ENCODE results near the gene EGFR. TPM values are rescaled to one million over a fixed set of nuclear protein-coding genes. Genes with fewer than 3 reads are reported as not detected.

The EGFR gene
- total RNA-seq, 1 donor from 2014 or later = 6.1 TPM

- no peak overlapping the region for H3K4me3 ChIP-seq
- no peak for DNase-seq
- TF ChIP-seq CTCF (IDR thresholded peaks at IDR 0.05; ENCODE audit: borderline replicate concordance) = no peak
- no peaks in the 10 kb centered on the region for H3K4me1 ChIP-seq
- H3K27me3 ChIP-seq (ENCODE audit: low read depth) = peaks cover 11% of the 10 kb centered on the region
- H3K27ac ChIP-seq (replicated peaks) = no peak overlapping the region
- intact Hi-C loops (cut with micrococcal nuclease) = no loop called here
- H3K9me3 ChIP-seq (replicated peaks) = no peaks in the 10 kb centered on the region
- H3K36me3 ChIP-seq = no peaks in the 10 kb centered on the region
Measured at GRCh38 chr7:55246171-55246570, 227.4 kb downstream of the EGFR start.

GRCh38 chr7:55247428-55247827 lies 228.6 kb downstream of the EGFR start:
- intact Hi-C loops (cut with micrococcal nuclease) = no loop called here
- TF ChIP-seq CTCF (IDR thresholded peaks at IDR 0.05; ENCODE audit: borderline replicate concordance) = no peak

DNA sequence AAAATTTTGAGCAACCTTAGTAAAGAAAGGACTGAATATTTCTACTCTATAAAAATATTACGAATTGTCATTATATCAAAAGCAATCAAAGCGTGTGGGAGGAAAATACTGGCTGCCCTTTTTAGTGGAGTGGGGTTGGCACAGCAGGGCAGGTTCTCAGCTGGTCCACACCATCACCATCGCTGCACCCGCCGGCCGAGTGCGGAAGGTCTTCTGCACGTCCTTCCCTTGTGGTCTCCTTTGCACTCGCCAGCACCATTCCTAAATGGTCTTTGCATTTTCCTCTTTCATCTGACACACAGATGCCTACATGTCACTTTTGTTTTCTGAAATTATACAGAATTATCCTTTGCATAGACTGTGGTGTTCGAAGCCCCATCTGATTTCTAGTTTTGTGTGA lies 229.7 kb downstream of the EGFR start:
- no peaks in the 10 kb centered on the region for H3K4me1 ChIP-seq
- H3K4me3 ChIP-seq = no peak overlapping the region
- TF ChIP-seq CTCF (IDR thresholded peaks at IDR 0.05; ENCODE audit: borderline replicate concordance) = no peak
- H3K27me3 ChIP-seq (ENCODE audit: low read depth) = peaks cover 34% of the 10 kb centered on the region
- intact Hi-C loops (cut with micrococcal nuclease) = no loop called here
- H3K9me3 ChIP-seq (replicated peaks) = no peaks in the 10 kb centered on the region
- H3K27ac ChIP-seq (replicated peaks) = no peak overlapping the region
- H3K36me3 ChIP-seq = no peaks in the 10 kb centered on the region
- no peak for DNase-seq

More at GRCh38 chr7:55247428-55247827, 228.6 kb downstream of the EGFR start:
- Histone ChIP-seq H3K36me3 (no peaks in the 10 kb centered on the region), H3K4me3 (no peak overlapping the region), H3K27me3 (ENCODE audit: low read depth) (peaks cover 23% of the 10 kb centered on the region), H3K9me3 (replicated peaks) (no peaks in the 10 kb centered on the region), H3K4me1 (no peaks in the 10 kb centered on the region), H3K27ac (replicated peaks) (no peak overlapping the region)
- no peak for DNase-seq

DNA sequence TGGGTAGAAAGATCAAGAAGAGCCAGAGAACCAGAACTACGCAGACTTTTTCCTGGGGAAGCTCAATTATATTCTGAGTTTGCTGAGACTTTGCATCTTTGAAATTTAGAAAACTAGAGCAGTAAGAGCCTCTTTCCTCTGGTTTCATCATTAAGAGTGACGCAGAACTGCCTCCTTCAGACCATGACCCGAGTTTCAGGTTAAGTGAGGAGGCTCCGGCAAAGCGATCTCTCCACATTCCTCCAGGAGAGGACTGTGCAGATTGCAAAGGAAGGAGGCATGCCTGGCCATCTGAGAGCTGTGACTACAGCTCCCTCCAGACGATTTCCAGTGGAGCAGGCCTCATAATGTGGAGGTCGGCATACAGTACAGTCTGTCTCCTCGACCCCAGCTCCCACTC lies 230.5 kb downstream of the EGFR start:
- intact Hi-C loops (cut with micrococcal nuclease) = no loop called here
- Histone ChIP-seq H3K36me3 (no peaks in the 10 kb centered on the region), H3K27me3 (ENCODE audit: low read depth) (peaks cover 42% of the 10 kb centered on the region), H3K4me3 (no peak overlapping the region), H3K4me1 (peaks cover 3% of the 10 kb centered on the region), H3K9me3 (replicated peaks) (no peaks in the 10 kb centered on the region), H3K27ac (replicated peaks) (no peak overlapping the region)
- no peak for DNase-seq
- no peak for TF ChIP-seq CTCF (IDR thresholded peaks at IDR 0.05; ENCODE audit: borderline replicate concordance)

DNA sequence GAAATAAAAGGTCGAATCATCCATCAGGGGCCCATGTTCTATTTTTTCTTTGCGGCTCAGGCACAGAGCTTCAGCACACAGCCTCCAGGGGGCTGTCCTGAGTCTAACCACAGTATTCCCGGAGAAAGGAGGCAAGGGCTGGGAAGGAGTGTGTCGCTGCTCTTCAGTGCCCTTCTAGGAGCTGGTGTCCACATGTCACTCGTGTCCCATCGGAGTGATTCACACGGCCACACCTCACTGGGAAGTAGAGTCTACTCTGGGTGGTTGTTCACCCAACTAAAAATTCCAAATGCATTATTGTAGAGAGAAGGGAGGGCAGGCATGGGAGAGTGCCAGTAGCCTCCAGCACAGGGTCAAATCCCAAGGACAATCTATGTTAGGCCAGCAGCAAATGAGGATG lies 231.5 kb downstream of the EGFR start:
- Histone ChIP-seq H3K27ac (replicated peaks) (no peak overlapping the region), H3K27me3 (ENCODE audit: low read depth) (peaks cover 41% of the 10 kb centered on the region), H3K36me3 (no peaks in the 10 kb centered on the region), H3K4me3 (no peak overlapping the region), H3K4me1 (peaks cover 12% of the 10 kb centered on the region), H3K9me3 (replicated peaks) (no peaks in the 10 kb centered on the region)
- intact Hi-C loops (cut with micrococcal nuclease) = loop anchor here (10.0 kb wide), 2 partner anchors 236 to 406 kb away; partner anchors contain the start of gene EGFR
- TF ChIP-seq CTCF (IDR thresholded peaks at IDR 0.05; ENCODE audit: borderline replicate concordance) = peak; percentile 63
- no peak for DNase-seq

All from left ventricle myocardium inferior (tissue), 1 donor.